Testis (tissue), 3 donors: ENCODE results near the gene SLC66A1. TPM values are rescaled to one million over a fixed set of nuclear protein-coding genes. Genes with fewer than 3 reads are reported as not detected.
"Not testable (repeated sequence)": the region's sequence is repeated elsewhere in the genome, so short reads cannot be mapped to it uniquely, and the experiment has no call there.

Experiments
- DNase-seq: peaks from one replicate; pipeline ENCODE4 v3.0.0-alpha.2; 2019
- H3K27ac ChIP-seq, 2 donors: fragments of 200-600 bp; sonication (generic); one replicate each; pipeline ENCODE4 v1.5.1; 2019
- H3K27me3 ChIP-seq: fragments of 200-600 bp; sonication (generic); one replicate; pipeline ENCODE4 v1.5.1; 2019
- H3K36me3 ChIP-seq: fragments of 200-600 bp; sonication (generic); one replicate; pipeline ENCODE4 v1.5.1; 2017; ENCODE audit warnings: low read depth; ENCODE audit errors: missing control alignments
- H3K4me1 ChIP-seq: fragments of 200-600 bp; sonication (generic); one replicate; pipeline ENCODE4 v1.5.1; 2019
- H3K4me3 ChIP-seq, 2 donors: fragments of 200-600 bp; sonication (generic); one replicate each; pipeline ENCODE4 v1.5.1; 2017 to 2019
- H3K9me3 ChIP-seq: fragments of 200-600 bp; sonication (generic); one replicate; pipeline ENCODE4 v1.5.1; 2017
- CTCF ChIP-seq, 3 experiments: fragments of 450-650 bp in 2 of 3; fragments of 200-600 bp in 1 of 3; sonication (generic) in 1 of 3; IDR thresholded peaks; one replicate each; pipeline ENCODE4 v1.5.1; 2016 to 2019; ENCODE audit warnings: antibody characterized with exemption in 3 of 3, mild to moderate bottlenecking in 2 of 3, moderate library complexity in 1 of 3
- POLR2A ChIP-seq: fragments of 450-650 bp; IDR thresholded peaks from one replicate; pipeline ENCODE4 v1.6.1; 2017; ENCODE audit warnings: antibody characterized with exemption, mild to moderate bottlenecking, moderate library complexity
- WGBS, 2 donors: methylation state at CpG; one replicate each; pipeline ENCODE4 v1.1.5; 2018; 5-methylcytosine and 5-hydroxymethylcytosine counted together
- intact Hi-C: fragments of 100-400 bp; cut with DNase I; formaldehyde crosslinking; loops from one replicate; pipeline ENCODE4 v1.15.1; 2023; ENCODE audit warnings: low total_unique reads
- polyA plus RNA-seq: library from polyadenylated mRNA; stranded (reverse); fragments of 350-450 nt; fragmentation: Illumina TruSeq; extraction: RNeasy Lipid Tissue Mini Kit (QIAGEN cat#74804); gene quantifications from one replicate; pipeline ENCODE4 v1.2.3, GENCODE V29; 2014; ENCODE audit warnings: low read depth, low replicate concordance; ENCODE audit not compliant: insufficient read depth
- total RNA-seq, 2 donors: library from RNA; depleted of rRNA; stranded (reverse); fragments of >200 nt; gene quantifications; one replicate each; pipeline ENCODE4 v1.2.3, GENCODE V29; 2016

The SLC66A1 gene
- total and polyA plus RNA-seq, 3 donors from 2014 or later, result 27.9 to 66.0 (median 61.1) TPM

- Histone ChIP-seq H3K27ac (no peak overlapping the region), H3K4me3 (no peak overlapping the region), H3K4me1 (no peaks in the 10 kb centered on the region), H3K36me3 (no peaks in the 10 kb centered on the region), H3K27me3 (no peaks in the 10 kb centered on the region), H3K9me3 (no peaks in the 10 kb centered on the region)
- no peak for DNase-seq
- TF ChIP-seq POLR2A (no peak), CTCF (IDR thresholded peaks at IDR 0.05) (no peak)
- intact Hi-C loops, result no loop called here
- 94 to 98% methylated on average over 5 to 9 of the region's 9 CpGs for WGBS, 2 donors
Measured at GRCh38 chr1:19283891-19284290, 28.2 kb upstream of the SLC66A1 start.

GRCh38 chr1:19284881-19285280, 27.2 kb upstream of the SLC66A1 start:
- Histone ChIP-seq H3K27me3 (no peaks in the 10 kb centered on the region), H3K4me1 (no peaks in the 10 kb centered on the region), H3K27ac (no peak overlapping the region), H3K9me3 (no peaks in the 10 kb centered on the region), H3K36me3 (no peaks in the 10 kb centered on the region), H3K4me3 (no peak overlapping the region)
- no peak for TF ChIP-seq CTCF (IDR thresholded peaks at IDR 0.05)
- no peak for TF ChIP-seq POLR2A
- 89 to 96% methylated on average over 7 to 8 of the region's 8 CpGs for WGBS, 2 donors
- intact Hi-C loops, result no loop called here
- no peak for DNase-seq

GRCh38 chr1:19285366-19285765, 26.8 kb upstream of the SLC66A1 start:
- H3K27me3 ChIP-seq, DNase-seq, H3K27ac ChIP-seq, intact Hi-C loops, H3K4me1 ChIP-seq, H3K36me3 ChIP-seq, H3K4me3 ChIP-seq, H3K9me3 ChIP-seq: not testable (repeated sequence)
- WGBS, 2 donors, result 97% methylated on average over 3 of the region's 3 CpGs

GRCh38 chr1:19285807-19286206, 26.3 kb upstream of the SLC66A1 start:
- H3K36me3 ChIP-seq, DNase-seq, intact Hi-C loops, H3K9me3 ChIP-seq, H3K4me1 ChIP-seq, H3K4me3 ChIP-seq, H3K27ac ChIP-seq, H3K27me3 ChIP-seq: not testable (repeated sequence)
- 91% methylated on average over 3 of the region's 3 CpGs; no CpG with 5 or more reads in 1 of the 2 donors for WGBS, 2 donors

GRCh38 chr1:19287436-19288185, 24.5 kb upstream of the SLC66A1 start:
- TF ChIP-seq POLR2A (no peak), CTCF (IDR thresholded peaks at IDR 0.05) (no peak)
- H3K4me3 ChIP-seq, result no peak overlapping the region
- H3K4me1 ChIP-seq, result no peaks in the 10 kb centered on the region
- no peaks in the 10 kb centered on the region for H3K9me3 ChIP-seq
- intact Hi-C loops, result no loop called here
- no peak overlapping the region for H3K27ac ChIP-seq
- no peaks in the 10 kb centered on the region for H3K27me3 ChIP-seq
- H3K36me3 ChIP-seq, result no peaks in the 10 kb centered on the region
- DNase-seq, result no peak
- 90 to 94% methylated on average over 11 to 13 of the region's 13 CpGs for WGBS, 2 donors

- DNase-seq, result peak; percentile 34
Measured at GRCh38 chr1:19288324-19289241, 23.5 kb upstream of the SLC66A1 start, which contains the start of gene AKR7A3. Gene AKR7A3, minus strand, starts transcription at chr1:19288770. Its CDS starts 61 bp downstream, at chr1:19288709.

More at GRCh38 chr1:19288324-19289241, 23.5 kb upstream of the SLC66A1 start, which contains the start of gene AKR7A3:
- H3K27me3 ChIP-seq, intact Hi-C loops, H3K4me1 ChIP-seq, H3K9me3 ChIP-seq, H3K27ac ChIP-seq, H3K36me3 ChIP-seq: not testable (repeated sequence)
- peak within 1 kb of the TSS in 1 of 2 donors; percentile 15 for H3K4me3 ChIP-seq
- 34 to 50% methylated on average over 24 to 45 of the region's 82 CpGs for WGBS, 2 donors
